Measurements from ENCODE around the gene DCTN4.

- TF ChIP-seq CTCF (conservative IDR thresholded peaks at IDR 0.05; ENCODE audit: low read length) (no peak), EZH2phosphoT487 (IDR thresholded peaks at IDR 0.05; ENCODE audit: borderline replicate concordance, low read depth, low read length) (no peak)
Measured at GRCh38 chr5:150785950-150786349, 27.1 kb upstream of the DCTN4 start.
